ENCODE results near the gene DNAJC16.

Gene DNAJC16

GRCh38 chr1:15624133-15624714, 97.6 kb downstream of the DNAJC16 start:
- TF ChIP-seq, protein P1, sequence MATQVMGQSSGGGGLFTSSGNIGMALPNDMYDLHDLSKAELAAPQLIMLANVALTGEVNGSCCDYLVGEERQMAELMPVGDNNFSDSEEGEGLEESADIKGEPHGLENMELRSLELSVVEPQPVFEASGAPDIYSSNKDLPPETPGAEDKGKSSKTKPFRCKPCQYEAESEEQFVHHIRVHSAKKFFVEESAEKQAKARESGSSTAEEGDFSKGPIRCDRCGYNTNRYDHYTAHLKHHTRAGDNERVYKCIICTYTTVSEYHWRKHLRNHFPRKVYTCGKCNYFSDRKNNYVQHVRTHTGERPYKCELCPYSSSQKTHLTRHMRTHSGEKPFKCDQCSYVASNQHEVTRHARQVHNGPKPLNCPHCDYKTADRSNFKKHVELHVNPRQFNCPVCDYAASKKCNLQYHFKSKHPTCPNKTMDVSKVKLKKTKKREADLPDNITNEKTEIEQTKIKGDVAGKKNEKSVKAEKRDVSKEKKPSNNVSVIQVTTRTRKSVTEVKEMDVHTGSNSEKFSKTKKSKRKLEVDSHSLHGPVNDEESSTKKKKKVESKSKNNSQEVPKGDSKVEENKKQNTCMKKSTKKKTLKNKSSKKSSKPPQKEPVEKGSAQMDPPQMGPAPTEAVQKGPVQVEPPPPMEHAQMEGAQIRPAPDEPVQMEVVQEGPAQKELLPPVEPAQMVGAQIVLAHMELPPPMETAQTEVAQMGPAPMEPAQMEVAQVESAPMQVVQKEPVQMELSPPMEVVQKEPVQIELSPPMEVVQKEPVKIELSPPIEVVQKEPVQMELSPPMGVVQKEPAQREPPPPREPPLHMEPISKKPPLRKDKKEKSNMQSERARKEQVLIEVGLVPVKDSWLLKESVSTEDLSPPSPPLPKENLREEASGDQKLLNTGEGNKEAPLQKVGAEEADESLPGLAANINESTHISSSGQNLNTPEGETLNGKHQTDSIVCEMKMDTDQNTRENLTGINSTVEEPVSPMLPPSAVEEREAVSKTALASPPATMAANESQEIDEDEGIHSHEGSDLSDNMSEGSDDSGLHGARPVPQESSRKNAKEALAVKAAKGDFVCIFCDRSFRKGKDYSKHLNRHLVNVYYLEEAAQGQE (IDR thresholded peaks at IDR 0.05; ENCODE audit: insufficient read depth in 1 of 2, low read depth in 2 of 2, low read length in 2 of 2): no peak
- no peak for TF ChIP-seq TAF1 (IDR thresholded peaks at IDR 0.05; ENCODE audit: borderline replicate concordance, insufficient read depth, low read length)
- no peak for TF ChIP-seq FOXP2 (optimal IDR thresholded peaks at IDR 0.05; ENCODE audit: borderline replicate concordance, extremely low read depth, extremely low read length, insufficient read depth)
- TF ChIP-seq POLR2AphosphoS5 (IDR thresholded peaks at IDR 0.05; ENCODE audit: low read depth, low read length): no peak
- no peak for TF ChIP-seq SIN3A (IDR thresholded peaks at IDR 0.05; ENCODE audit: borderline replicate concordance, insufficient read depth, low read length)

- TF ChIP-seq POLR2AphosphoS5 (IDR thresholded peaks at IDR 0.05; ENCODE audit: low read depth, low read length): no peak
Measured at GRCh38 chr1:15625056-15625917, 98.6 kb downstream of the DNAJC16 start.

Data from PFSK-1 (cell line).